HUES6 (cell line): ENCODE results near the gene PRKCB.

Source experiments
- H3K27ac ChIP-seq: 2 replicates; pipeline ENCODE4 v1.7.0; 2013; ENCODE audit warnings: low read depth, mild to moderate bottlenecking, low read length, inconsistent platforms
- H3K27me3 ChIP-seq: 2 replicates; pipeline ENCODE4 v1.6.1; 2013; ENCODE audit warnings: low read length; ENCODE audit not compliant: control insufficient read depth, insufficient read depth
- H3K36me3 ChIP-seq: 2 replicates; pipeline ENCODE4 v1.6.1; 2013; ENCODE audit warnings: low read length; ENCODE audit not compliant: control insufficient read depth, insufficient read depth
- H3K4me1 ChIP-seq: 2 replicates; pipeline ENCODE4 v1.6.1; 2013; ENCODE audit warnings: low read length; ENCODE audit not compliant: control insufficient read depth, insufficient read depth
- H3K4me3 ChIP-seq: 2 replicates; pipeline ENCODE4 v1.5.1; 2013; ENCODE audit warnings: low read depth, low read length
- H3K9ac ChIP-seq: one replicate; pipeline ENCODE4 v1.6.1; 2013; ENCODE audit warnings: mild to moderate bottlenecking, low read length
- H3K9me3 ChIP-seq: 2 replicates; pipeline ENCODE4 v1.6.1; 2013; ENCODE audit warnings: low read depth, low read length; ENCODE audit not compliant: control insufficient read depth, insufficient read depth

Gene PRKCB

DNA sequence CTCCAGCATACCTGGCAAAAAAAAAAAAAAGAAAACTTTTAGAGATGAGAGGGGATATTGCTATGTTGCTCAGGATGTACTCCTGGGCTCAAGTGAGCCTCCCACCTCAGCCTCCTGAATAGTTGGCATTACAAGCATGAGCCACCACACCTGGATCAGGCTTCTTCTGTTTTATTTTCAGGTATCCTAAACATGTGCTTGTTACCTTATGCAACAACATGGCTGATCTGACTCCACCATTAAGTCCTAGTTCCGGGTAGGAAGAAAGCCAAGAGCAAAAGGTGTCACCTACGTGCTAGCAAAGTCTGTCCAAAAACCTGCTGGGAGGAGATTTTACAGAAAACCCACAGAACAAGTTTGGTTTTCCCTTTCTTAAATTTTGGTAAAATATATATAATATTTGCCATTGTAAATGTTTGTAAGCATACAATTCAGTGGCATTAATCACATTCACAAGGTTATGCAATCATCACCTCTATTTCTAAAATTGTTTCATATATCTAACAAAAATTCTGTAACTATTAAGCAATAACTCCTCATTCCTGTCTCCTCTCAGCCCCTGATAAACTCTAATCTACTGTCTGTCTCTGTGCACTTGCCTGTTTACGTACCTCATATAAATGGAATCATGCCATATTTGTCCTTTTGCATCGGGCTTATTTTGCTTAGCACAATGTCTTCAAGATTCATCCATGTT lies 411.3 kb downstream of the PRKCB start:
- Histone ChIP-seq H3K9me3 (no peaks in the 10 kb centered on the region), H3K36me3 (no peaks in the 10 kb centered on the region), H3K4me3 (no peak overlapping the region), H3K9ac (no peak overlapping the region), H3K4me1 (no peaks in the 10 kb centered on the region), H3K27ac (no peak overlapping the region), H3K27me3 (peaks cover 11% of the 10 kb centered on the region; the same call in 1 of the 2 replicates)

- Histone ChIP-seq H3K9me3 (no peaks in the 10 kb centered on the region), H3K4me1 (no peaks in the 10 kb centered on the region), H3K36me3 (no peaks in the 10 kb centered on the region), H3K27ac (no peak overlapping the region), H3K27me3 (peaks cover 49% of the 10 kb centered on the region), H3K4me3 (no peak overlapping the region), H3K9ac (no peak overlapping the region)
These were observed 417.4 kb downstream of the PRKCB start for GRCh38 chr16:24253192-24253591.

DNA sequence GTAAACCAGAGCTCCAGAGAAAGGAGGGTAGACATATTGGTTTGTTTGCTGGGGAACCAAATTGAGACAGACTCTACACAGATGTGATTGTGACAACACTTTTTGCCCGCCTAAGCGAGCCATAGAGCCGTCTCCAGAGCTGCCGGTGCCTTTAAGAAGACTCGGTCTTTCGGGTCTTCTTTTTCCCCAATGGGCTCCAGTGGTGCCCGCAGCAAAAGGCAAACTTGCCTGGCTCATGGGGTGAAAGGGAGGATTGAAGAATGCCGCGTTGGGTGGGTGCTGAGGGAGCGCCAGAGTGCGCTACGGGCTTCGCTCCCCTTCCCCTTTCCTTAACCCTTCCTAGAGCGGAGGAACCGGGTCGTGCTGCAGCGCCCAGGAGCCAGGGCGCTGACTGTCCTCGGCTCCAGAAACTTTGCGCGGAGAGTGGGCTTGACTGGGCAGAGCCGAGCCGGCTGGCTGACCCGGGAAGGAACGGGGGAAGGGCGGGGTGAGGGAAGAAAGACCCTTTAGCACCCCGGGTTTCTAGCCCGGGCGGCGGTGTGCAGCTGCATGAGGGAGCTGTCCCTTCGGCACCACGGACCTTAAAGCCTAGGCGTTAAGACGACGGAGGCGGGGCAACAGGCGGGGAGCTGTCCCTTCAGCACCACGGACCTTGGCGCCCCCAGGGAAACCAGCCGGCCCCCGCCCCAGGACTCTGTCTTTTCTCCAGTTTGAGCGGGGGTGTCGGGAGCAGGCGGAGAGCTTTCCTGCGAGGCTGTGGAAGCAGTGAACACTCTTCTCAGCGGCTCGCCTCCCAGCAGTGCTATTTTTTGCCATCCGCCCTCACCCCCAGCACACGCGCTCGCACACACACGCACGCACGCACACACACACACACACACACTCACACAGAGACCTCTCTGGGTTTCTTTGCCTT lies 419.9 kb downstream of the PRKCB start, which contains the start of gene CACNG3:
Gene CACNG3, plus strand, starts transcription at position 880 of the 916 bp plus-strand sequence. CDS start 420 bp downstream, outside the sequence.
- Histone ChIP-seq H3K9me3 (no peaks in the 10 kb centered on the region), H3K4me3 (peak within 1 kb of the TSS; percentile 60), H3K27ac (no peak within 1 kb of the TSS), H3K36me3 (no peaks in the 10 kb centered on the region), H3K9ac (no peak within 1 kb of the TSS), H3K4me1 (no peaks in the 10 kb centered on the region), H3K27me3 (peaks cover 62% of the 10 kb centered on the region)

GRCh38 chr16:24257958-24258357 lies 422.2 kb downstream of the PRKCB start:
- Histone ChIP-seq H3K4me1 (no peaks in the 10 kb centered on the region), H3K27me3 (peaks cover 69% of the 10 kb centered on the region), H3K27ac (no peak overlapping the region), H3K9me3 (no peaks in the 10 kb centered on the region), H3K4me3 (no peak overlapping the region), H3K36me3 (no peaks in the 10 kb centered on the region), H3K9ac (no peak overlapping the region)

DNA sequence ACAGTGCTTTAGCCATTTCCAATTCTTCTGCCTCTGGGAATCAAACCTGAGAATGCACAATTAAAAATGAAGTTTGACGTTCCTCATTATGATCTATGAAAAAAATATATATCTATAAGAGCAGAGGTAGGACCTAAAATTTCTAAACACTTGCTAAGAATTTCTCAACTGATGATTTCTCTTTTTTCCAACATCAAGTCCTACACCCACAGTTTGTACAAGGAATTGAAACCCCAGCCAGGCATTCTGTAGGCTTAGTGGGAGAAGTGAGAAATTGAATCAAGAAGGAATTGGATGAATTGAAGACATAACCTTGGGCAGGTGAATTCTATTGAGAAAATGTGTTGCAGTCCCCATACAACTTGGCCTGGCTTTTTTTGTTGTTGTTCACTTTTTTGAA lies 423.0 kb downstream of the PRKCB start:
- no peaks in the 10 kb centered on the region for H3K36me3 ChIP-seq
- no peaks in the 10 kb centered on the region for H3K9me3 ChIP-seq
- no peak overlapping the region for H3K4me3 ChIP-seq
- no peaks in the 10 kb centered on the region for H3K4me1 ChIP-seq
- peaks cover 63% of the 10 kb centered on the region for H3K27me3 ChIP-seq
- H3K9ac ChIP-seq, result no peak overlapping the region
- H3K27ac ChIP-seq, result no peak overlapping the region

GRCh38 chr16:24262816-24263215 lies 427.0 kb downstream of the PRKCB start:
- Histone ChIP-seq H3K4me3 (no peak overlapping the region), H3K27ac (no peak overlapping the region), H3K4me1 (no peaks in the 10 kb centered on the region), H3K9me3 (no peaks in the 10 kb centered on the region), H3K27me3 (peaks cover 30% of the 10 kb centered on the region), H3K36me3 (no peaks in the 10 kb centered on the region), H3K9ac (no peak overlapping the region)
